ENCODE data around the gene MC1R.
"Not testable (repeated sequence)": the region's sequence is repeated elsewhere in the genome, so short reads cannot be mapped to it uniquely, and the experiment has no call there.

Gene MC1R

DNA sequence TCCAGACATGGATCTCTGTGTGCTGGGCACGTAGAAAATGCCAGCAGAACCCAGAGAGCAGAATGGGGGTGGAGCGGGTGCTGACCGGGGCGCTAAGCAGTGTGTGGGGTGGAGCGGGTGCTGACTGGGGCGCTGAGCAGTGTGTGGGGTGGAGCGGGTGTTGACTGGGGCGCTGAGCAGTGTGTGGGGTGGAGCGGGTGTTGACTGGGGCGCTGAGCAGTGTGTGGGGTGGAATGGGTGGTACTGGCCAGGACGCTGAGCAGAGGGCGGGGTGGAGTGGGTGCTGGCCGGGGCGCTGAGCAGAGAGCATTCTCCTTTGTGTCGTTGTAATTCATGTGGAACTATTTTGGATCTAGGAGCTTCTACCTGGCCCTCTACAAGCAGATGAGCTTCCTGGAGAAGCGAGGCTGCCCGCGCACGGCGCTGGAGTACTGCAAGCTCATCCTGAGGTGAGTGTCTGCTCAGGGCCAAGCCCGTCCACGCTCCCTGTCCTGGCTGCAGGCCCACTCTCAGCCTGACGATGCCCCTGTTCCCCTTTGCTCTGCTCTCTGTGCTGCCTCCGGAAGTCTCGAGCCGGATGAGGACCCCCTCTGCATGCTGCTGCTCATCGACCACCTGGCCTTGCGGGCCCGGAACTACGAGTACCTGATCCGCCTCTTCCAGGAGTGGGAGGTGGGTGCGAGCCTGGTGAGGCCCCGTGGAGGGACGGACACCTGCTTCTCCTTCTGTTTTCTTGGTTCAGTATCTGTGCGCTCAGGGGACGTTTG, 20.3 kb upstream of the MC1R start:
- DNase-seq = no peak

DNA sequence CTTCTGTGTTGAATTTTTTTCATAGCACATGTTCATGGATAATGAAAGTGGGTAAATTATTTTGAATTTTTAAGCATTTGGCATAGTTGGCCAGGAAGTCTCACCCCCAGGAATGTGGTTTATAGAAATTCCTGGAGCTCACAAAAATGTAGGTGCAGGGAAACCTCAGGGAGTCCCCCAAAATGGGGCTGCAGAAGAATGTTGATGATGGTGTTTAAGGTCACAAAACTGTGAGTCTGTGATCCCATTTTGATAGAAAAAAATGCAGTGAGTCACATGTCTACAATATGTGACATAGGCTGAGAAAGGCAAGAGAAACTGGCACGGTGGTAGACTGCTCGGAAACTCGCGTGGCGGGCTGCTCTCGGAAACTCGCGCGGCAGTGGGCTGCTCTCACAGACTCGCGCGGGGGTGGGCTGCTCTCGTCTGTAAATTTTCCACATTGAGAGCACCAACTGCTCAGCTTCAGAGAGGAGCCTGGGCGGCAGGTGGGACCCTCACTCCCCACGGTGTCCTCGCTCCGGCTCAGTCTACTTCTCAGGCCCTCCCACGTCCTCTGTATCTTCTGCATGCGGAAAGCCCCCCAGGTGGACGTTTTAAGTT, 18.7 kb upstream of the MC1R start:
- DNase-seq = no peak

DNA sequence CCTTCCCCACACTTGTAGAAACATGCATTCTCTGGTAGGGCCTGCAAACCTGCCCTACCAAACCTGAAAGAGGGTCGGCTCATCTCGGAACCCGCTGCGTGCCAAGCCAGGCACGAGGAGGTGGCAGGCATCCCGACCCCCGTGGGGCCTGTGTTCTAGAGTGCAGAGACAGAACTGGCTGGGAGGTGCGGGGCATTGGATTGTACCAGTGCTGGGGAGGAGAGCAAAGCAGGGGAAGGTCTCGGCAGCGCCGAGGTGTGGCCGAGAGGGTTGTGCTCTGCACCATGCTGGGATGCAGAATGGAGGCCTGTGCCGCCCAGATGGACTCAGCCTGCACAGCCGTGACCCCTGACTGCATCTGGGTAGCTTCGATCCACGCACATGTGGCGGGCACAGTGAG, 17.8 kb upstream of the MC1R start:
- DNase-seq = no peak

DNA sequence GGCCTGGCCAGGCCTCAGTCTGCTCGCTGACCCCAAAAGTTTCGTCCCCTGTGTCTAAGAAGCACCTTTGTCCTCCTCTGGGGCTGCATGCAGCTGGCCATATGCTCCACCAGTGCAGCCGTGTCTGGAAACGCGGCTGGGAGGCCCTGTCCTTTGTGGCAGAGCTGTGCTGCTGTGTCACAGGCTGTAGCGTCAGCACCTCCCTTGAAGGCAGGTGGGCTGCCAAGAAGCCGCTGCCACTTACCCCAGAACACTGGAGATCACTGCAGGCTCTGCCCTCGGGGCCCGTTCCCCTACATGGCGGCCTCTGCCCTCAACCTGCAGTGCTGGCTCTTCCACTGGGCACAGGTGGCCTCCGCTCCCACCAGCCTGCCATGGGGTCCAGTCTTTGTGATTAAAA, 15.7 kb upstream of the MC1R start:
- DNase-seq = no peak

DNA sequence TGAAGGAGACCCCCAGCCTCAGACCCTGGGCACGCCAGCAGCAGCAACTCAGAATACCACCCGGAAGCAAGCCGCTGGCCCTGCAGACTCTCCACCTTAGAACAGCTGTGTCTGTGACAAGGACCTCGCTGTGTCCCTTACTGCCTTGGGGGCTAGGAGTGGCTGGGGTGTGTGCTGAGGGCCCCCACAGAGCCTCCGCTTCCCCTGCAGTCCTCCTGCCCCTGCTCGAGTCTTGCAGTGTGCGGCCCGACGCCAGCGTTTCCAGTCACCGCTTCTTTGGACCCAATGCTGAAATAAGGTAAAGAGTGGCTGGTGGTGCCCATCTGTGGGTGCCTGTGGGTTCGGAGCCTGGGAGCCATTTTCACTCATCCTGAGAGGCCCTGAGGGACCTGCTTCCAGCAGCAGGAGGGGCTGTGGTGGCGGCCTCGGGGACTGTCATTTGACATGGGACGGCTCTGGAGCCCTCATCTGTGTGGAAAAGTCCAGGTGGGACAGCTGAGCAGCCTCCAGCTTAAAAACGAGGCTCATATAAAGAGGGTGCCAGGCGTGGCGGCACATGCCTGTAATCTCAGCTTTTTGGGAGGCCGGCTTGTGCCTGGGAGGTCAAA, 14.7 kb upstream of the MC1R start:
- no peak for DNase-seq

DNA sequence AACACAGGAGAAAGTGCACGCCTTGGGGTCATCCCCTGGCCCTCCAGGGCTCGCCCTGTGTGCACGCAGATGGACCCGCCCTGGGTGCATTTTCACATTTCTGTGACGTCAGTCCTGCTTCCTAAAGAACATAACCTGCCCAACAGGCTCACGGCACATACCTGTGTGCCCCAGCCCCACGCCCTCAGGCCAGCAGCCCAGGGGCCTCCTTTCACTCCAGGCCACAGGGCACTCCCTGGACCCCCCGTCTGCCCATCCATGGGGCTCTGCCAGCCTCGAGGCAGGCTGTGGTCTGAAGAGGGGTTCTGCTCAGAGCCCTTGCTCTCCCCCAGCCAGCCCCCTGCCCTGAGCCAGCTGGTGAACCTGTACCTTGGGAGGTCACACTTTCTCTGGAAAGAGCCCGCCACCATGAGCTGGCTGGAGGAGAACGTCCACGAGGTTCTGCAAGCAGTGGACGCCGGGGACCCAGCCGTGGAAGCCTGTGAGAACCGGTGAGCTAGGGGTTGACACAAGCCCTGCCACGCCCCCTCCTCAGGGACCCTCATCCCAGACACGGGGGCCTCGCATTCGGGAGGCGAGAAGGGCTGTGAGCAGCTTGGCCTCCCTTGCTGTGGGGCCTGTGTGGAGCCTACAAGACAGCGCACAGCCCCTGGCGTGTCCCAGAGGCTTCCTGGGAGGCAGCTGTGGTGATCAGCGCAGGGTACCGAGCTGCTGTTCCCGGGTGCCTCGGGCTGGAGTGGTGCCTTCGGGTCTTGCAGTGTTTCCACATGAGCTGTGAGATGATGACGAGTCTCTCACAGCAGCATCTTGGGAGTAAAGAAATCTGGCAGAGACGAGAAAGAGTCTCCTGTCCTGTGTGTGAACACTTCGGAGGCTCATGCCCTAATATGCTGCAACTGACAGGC, 13.8 kb upstream of the MC1R start:
- DNase-seq = no peak

DNA sequence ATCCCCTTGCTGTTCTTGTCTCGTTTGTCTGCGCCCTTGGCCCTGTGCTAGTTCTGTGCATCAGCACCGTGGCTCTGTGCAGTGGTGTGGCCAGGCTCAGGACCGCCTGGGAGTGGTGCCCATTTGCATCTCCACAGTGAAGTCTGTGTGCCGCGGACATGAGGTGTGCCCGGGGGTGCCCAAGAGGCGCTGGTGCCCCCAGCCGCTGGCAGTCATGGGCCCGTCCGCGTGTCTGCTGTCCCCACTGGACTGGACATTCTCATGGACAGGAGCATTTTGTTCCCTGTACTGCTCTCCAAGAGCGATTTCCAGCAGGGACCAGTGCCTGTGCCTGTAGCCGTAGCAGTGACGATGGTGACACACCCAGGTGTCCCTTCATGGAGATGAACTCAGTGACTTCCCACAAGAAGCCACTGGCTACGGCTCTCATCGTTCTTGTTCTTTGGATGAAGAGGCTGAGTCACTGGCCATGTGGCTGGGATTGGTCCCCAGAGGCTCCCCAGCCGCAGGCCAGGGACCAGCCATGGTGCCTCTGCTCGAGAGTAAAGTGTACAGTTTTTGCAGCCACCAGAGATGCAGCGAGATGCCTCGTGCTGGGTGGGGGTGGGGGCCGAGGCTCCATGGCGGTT, 13.0 kb upstream of the MC1R start:
- DNase-seq = no peak

DNA sequence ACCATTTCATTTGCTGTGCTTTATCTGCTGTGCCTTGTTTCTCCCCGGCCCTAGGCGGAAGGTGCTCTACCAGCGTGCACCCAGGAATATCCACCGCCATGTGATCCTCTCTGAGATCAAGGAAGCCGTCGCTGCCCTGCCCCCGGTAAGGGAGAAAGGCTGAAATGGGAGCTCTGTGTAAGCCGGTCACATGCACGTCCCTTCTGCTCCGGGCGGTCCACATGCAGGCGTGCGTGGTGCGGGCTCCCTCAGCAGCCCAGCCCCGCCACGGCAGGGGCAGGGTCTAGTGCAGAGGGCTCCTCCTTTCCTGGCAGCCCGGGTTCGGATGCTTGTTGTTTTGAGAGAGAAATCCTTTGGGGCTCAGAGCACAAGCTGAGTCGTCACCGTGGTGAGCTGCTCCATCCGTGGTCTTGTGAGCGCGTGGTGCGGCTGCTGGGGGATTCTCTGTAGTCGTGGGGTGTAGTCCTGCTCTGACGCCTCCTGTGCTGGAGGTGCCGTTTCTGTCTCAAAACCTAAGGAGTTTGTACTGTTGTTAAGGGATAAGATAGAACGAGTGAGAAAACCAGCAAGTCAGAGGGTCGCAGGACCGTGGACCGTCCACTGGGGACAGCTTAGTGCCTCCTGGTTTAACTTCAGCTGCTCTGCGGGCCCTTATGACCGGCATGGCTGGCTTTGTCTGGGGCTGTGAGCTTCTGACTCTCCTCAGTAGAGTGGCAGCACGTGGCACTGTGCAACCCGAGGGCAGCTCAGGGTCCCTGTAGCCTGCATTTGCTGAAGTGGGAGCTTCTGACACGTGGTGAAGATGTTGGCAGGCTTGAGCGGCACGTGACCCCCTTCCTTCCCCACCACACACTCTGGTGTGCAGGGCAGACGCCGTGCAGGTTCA, 12.3 kb upstream of the MC1R start:
- no peak for DNase-seq

DNA sequence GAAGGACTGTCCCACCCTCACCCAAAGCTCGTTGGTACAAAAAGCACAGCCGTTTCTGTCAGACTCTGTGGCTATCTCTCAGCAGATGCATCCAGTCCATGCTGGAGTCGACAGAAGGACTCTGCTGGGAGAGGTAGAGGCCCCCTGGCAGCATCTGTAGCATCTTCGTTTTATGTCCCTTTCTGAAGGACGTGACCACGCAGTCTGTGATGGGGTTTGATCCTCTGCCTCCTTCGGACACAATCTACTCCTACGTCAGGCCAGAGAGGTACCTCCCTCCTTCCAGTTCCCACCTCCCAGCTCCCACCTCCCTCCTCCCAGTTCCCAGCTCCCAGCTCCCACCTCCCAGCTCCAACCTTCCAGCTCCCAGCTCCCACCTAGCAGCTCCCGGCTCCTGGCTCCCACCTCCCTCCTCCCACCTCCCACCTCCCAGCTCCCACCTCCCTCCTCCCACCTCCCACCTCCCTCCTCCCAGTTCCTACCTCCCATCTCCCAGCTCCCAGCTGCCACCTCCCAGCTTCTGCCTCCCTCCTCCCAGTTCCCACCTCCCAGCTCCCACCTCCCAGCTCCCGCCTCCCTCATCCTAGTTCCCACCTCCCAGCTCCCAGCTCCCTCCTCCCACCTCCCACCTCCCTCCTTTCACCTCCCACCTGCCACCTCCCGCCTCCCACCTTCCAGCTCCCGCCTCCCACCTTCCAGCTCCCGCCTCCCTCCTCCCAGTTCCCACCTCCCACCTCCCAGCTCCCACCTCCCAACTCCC, 11.4 kb upstream of the MC1R start:
- DNase-seq = no peak

DNA sequence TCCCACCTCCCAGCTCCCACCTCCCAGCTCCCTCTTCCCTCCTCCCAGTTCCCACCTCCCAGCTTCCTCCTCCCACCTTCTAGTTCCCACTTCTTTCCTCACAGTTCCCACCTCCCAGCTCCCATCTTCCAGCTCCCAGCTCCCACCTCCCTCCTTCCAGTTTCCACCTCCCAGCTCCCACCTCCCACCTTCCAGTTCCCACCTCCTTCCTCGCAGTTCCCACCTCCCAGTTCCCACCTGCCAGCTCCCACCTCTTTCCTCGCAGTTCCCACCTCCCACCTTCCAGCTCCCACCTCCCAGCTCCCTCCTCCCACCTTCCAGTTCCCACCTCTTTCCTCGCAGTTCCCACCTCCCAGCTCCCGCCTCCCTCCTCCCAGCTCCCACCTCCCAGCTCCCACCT, 10.4 kb upstream of the MC1R start:
- no peak for DNase-seq

DNA sequence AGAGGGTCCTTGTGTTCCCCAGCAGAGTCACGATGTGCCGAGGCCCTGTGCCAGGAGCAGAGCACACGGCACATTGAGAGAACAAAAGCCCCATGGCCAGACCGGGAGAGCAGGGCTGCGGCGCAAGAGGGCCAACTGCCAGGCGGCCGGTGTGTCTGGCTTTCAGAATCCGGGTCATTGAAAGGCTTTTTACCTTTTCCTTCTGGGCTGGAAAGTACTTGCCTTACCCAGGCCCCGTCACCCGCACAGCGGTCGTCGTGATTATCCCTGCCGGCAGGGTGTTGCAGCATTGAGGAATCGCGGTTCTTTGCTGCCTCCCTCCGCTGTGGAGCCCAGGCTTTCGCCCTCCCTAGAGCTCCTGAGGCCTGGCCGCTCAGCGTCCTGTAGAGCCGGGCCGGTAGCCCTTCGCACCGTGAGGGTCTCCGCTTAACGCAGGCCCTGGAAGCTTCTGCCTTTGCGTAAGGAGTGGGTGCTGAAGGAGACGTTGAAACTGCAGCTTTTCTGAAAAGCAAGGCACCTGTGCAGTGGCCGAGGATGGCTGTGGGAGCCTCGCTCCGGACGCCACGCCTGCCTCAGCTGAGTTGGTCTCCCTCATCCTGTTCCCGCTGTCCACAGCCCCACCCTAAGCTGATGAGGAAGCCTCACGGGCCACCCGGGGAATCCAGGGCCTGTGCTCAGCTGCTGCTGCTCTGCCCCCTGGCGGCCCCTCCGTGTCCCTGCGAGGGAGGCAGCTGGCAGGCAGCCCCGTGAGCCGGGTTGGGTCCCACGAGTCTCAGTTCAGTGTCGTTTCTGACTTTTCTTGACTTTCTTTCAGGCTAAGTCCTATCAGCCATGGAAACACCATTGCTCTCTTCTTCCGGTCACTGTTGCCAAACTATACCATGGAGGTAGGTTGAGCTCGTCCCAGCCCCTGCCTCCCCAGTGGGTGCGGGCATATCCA, 8.6 kb upstream of the MC1R start:
- DNase-seq = no peak

DNA sequence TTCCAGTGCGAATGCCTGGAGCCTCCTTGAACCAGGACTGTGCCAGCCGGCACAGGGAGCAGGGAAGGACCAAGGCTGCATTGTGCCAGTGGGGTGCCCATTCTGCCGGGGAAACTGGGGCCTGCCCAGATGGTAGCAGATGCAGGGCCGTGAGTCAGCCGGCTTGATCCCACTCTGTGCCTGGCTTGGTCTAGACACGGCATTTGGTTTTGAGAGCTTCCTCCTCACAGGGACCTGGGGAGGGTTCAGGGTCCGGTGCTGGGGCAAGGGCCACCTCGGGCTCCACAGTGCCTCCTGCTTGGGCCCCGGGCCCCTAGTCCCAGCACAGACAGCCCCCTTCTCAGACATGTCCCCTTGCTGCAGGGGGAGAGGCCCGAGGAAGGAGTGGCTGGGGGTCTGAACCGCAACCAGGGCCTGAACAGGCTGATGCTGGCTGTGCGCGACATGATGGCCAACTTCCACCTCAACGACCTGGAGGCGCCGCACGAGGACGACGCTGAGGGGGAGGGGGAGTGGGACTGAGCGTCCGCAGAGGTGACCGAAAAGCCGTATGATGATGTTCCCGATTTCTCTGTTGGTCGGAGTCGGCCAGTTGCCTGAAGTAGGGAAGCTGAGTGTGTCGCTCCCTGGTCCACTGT, 7.8 kb upstream of the MC1R start:
- no peak for DNase-seq

DNA sequence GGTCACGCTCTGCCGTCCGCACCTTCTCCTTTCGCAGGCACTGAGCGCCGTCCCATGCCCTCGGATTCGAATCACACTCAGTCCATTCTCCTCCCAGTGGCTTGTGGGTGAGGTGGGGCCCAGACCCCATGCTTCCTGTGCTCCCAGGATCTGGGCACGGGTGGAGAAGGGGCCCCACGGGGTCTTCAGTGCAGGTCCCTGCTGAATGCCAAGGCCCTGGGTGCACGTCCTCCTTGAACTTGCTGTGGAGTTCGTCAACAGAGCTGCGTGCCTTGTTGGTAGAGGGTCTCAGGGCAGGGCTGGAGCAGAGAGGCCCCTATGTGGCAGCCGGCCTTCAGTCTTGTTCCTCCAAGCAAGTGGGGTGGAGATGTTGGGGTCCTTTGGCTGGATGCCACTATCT, 7.3 kb upstream of the MC1R start:
- DNase-seq = no peak

DNA sequence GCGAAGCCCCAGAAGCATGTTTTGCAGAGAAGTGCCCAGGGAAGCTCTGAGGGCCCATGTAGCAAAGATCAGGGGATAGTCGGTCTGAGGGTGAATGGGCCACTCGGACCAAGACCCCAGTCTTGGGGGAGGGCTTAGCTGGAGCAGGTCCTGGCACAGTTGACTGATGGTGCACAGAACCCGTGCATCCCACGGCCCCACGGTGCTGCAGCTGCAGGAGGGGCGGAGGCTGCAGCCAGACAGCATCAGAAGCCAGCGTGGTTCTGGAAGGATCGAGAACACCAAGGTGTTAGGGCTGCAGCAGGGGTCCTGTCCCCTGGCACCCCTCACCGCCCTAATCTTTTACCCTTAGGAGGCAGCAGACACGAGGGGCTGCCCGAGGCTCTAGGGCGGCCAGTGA, 6.5 kb upstream of the MC1R start:
- DNase-seq = no peak

DNA sequence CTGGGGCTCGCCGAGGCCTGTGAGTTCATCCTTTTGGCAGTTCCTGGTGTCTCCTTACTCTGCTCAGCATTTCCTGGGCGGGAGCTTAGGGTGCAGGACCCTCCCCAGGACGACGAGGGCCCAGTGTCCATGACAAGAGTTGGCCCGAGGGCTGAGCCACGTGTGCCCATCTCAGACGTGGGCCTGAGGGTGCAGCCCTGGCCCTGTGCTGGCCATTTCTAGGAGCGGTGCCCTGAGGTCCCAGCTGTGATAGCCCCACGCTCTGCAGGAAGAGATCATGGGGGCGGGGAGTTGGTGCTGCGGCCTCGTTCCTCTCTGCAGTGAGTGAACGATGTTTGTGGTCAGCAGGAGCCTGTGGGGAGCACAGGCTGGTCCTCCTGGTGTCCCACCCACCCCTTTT, 6.0 kb upstream of the MC1R start:
- DNase-seq = no peak

DNA sequence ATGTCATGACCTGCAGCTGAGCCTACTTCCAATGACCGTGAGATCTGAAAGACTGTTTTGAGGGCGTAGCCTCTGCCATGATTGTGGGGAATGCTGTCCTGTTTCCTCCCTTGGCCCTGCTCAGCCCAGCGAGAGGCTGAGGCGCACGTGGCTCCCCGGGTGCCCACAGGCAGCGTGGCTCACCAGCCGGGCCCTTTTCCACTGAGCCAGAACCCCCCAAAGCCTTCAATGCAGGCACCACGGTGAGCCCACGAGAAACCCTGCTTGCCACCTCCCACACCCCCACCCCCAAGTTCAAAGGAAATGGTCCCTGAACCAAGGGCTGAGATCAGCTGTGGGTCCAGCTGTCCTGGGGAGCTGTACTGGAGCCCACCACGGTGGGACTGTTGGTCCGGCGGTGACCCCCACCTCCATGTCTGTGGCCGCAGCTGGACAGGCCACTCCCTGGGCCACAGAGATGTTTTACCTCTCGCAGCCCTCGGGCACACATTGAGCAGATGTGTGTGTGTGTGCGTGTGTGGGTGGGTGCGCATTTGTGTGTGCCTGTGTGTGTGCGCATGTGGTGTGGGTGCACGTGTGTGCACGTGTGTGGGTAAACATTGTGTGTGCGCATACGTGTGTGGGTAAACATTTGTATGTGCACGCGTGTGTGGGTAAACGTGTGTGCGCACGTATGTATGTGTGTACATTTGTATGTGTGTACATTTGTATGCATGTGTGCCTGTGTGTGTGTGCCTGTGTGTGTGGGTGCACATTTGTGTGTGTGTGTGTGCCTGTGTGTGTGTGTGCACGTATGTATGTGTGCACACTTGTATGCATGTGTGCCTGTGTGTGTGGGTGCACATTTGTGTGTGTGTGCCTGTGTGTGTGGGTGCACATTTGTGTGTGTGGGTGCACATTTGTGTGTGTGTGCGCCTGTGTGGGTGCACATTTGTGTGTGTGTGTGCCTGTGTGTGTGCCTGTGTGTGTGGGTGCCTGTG, 5.0 kb upstream of the MC1R start:
- no peak for DNase-seq

DNA sequence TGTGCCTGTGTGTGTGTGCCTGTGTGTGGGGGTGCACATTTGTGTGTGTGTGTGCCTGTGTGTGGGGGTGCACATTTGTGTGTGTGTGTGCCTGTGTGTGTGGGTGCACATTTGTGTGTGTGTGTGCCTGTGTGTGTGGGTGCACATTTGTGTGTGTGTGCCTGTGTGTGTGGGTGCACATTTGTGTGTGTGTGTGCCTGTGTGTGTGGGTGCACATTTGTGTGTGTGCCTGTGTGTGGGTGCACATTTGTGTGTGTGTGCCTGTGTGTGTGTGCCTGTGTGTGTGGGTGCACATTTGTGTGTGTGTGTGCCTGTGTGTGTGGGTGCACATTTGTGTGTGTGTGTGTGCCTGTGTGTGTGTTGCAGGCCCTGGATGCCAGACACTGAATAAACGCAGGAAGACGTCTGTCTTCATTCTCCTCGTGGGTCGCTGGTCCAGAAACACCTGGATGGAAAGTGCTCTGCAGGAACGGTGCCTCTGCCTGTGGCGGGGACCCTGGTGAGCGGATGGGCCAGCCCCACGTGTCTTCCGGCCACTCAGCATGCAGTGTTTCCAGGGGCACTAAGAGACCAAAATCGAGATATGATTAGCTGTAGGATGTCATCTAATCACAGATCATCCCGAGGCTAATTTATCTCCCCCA, 3.9 kb upstream of the MC1R start:
- DNase-seq = not testable (repeated sequence)
